HG03521 (cell line): ENCODE data around the gene NCOA7.

Source experiments
- ATAC-seq: cut with Tn5 transposase; IDR thresholded peaks from one replicate; pipeline ENCODE4 v1.9.1; 2021; ENCODE audit warnings: mild to moderate bottlenecking, moderate library complexity; ENCODE audit not compliant: unreplicated experiment

Gene NCOA7

GRCh38 chr6:125790358-125791150 is at the start of gene NCOA7:
Gene NCOA7, plus strand, starts transcription at chr6:125790960. Its CDS starts 24,395 bp downstream, at chr6:125815355.
- ATAC-seq = peak; percentile 69

- no peak for ATAC-seq
Measured at GRCh38 chr6:125741336-125741735, 49.4 kb upstream of the NCOA7 start.

DNA sequence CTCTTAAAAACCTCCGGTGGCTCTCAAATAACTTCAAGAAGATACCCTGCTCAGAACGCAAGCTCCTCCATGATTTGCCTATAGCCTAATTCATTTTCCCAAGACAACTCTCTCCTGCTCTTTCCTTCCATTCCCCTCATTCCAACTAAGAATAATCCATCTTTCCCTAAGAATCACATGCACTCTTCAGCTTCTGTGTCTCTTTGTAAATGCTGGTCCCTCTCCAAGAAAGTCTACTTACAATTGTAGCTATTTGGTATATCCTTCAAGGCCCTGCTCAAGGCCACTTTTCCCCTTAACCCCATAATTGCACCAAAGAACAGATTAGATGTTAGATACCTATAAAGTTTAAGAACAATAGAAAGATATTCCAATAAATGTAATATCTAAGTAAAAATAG is 48.7 kb upstream of the NCOA7 start:
- no peak for ATAC-seq

DNA sequence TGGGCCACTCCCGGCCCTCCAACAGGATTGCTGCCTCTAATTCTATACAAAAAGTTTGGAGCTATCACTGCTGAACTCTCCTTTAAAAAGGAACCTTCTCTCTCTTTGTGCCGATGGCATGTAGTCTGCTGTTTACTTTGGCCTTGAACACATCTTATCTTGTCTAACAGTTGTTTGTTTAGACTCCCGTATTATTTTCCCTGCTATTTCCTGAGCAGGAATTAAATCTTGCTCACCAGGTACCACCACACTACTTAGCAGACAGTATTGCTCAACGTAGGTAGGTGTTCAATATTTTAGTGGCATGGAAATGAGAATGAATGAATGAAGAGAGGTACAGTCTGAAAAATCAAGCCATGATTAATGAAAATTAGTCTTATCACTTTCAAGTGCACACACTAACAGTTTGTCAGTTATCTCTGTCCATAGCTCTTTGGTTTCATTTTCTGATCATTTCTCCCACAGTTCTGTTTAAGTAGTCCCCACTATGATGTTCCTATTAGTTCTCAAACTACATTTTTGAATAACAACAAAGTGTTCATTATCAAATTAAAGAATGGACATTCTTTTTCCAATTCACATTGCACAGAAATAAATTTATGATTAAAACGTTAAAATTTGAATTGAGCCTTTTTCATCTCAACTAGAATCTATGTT is 48.2 kb upstream of the NCOA7 start:
- ATAC-seq = no peak

DNA sequence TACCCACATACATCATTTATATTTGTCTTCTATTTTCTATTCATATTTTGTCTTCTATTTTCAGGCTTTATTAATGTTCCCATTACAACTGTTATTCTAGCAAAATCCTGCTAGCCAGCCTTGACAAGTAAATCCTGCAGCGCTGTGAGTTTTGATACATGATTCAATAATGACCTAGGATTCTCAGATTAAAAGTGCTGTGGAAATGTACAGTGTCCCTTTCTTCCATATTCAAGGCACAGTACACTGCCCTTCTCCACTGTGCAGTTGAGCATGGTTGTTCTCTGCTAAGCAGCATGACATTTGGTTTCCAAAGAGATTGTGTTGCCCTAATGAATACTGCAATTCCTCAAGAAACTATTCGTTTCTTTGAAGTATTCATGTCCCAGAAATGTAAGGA is 47.2 kb upstream of the NCOA7 start:
- no peak for ATAC-seq

GRCh38 chr6:125745281-125746018 is 45.3 kb upstream of the NCOA7 start:
- no peak for ATAC-seq

GRCh38 chr6:125746019-125746414 is 44.7 kb upstream of the NCOA7 start:
- no peak for ATAC-seq

- ATAC-seq = peak; percentile 48
Measured at GRCh38 chr6:125746731-125747588, 43.8 kb upstream of the NCOA7 start.

DNA sequence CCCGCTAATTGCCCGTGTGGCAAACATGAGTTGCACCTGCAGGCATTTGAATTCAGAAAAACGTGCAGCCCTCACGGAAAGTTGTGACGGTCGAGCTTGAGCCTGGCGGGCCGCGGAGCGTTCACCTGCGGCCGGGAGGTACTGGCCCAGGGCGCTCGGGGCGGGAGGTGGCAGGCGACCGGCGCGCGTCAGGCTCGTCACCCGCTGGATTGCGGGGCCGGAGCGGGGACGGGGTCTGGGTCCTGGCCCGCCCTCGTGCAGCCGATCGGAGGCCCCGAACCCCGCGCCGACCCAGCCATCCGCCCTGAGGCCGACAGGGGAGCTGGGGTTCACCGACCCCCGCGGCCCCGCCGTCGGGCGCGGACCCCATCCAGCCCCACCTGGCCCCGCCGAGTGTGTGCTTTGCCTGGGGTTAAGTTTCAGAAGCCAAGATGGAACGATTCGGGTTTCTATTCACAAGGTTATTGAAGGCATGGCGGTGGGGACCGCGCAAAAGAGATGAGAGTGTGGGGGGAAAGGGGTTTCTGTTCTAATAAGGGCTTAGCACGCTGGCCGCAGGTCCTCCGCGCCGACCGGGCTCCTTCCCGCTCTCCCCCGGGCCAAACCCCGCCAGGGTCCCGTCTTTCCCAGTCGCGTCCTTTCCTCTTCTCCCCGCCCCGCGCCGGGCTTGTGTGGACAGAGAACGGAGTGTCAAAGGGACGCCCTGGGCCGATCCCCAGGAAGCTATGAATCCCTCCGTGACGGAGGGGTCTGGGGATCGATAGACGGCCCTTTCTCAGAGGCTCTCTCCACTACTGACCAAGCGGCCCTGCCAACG is 43.0 kb upstream of the NCOA7 start:
- ATAC-seq = no peak

GRCh38 chr6:125748406-125749172 is 42.2 kb upstream of the NCOA7 start:
- no peak for ATAC-seq

- peak; percentile 86 for ATAC-seq
Measured at GRCh38 chr6:125749173-125749864, 41.4 kb upstream of the NCOA7 start, which contains the start of gene HEY2. Gene HEY2, plus strand, starts transcription at chr6:125749632. Its CDS starts 145 bp downstream, at chr6:125749777.

DNA sequence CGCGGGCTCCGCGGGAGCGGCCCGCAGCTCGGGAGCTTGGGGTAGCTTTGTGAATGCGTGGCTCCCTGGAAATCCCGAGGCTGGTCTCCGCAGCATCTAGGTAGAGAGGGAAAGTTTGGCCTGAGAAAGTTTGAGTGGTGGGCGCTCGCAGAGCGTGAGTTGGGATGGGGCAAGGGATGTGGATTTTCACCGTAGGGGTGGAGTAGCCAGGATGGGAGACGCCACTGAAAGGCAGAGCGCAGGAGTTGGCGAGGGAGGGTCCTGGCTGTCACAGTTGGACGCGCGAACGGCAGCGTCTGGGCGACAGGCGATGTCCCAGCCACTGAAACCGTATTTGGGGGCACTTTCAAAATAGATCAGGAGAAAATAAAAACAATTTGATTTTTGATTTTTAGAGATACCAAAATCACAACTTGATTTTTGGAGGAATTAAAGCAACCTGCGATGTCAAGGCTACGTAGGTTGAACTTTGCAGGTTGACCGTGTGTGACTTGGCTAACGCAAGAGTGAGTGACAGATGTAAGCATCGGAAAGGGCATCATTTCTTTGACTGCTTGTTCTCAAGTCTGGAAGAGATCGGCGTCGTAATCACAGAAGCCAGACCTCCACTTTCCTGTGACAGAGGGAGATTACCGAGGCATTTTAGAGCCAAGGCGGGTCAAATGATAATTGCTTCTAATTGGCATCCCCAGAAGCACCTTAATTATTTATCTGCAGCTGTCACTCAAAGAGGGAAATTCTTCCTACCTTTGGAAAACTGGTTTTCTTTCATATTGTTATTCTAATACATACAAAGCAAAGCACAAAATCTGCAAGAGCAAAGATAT is 40.7 kb upstream of the NCOA7 start:
- ATAC-seq = no peak

DNA sequence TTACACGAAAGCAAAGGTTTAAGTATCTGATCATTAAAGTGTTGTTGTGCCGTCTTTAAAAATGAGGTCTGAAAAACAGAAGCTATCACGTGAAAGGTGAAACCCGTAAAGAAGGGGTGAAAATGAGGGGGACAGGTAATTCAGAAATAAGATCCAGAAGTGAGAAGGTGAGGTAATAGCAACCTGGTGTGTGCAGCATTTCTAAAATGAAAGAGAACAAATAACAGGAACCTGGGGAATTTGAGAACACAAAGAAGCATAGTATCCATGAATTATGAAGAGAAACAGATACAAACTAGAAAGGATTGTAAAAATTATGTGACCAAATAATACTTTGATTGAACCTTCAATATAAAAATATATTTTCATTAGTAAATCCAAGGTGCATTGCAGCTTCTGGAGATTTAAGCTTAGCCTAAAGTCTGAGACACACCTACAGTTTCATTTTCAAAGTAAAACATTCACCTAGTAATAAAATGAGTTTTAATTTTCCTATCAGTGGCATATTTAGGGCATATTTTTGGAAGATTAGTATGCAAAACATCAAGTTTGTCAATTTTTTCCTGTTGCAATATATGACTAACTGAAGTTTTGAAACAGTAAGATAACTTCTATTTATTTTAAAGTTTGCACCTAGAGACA is 39.9 kb upstream of the NCOA7 start:
- no peak for ATAC-seq

- no peak for ATAC-seq
Measured at GRCh38 chr6:125751334-125751916, 39.3 kb upstream of the NCOA7 start.

DNA sequence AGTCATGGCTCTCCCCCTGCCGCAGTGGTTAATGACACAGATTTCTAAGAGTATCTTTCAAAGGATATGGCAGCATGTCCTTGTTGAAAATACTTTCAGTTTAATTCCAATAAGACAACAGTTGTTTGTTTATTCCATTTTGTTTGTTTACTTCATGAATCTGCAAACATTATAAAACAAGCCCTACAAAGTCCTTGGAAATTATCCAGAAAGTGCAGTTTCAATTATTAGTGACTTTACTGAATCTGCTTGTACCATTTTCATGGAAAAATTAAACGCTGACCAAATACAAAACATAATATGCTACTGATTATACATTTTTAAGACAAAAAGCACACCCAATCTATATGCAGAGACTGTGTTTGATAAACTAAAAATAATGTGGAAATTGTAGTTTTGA is 38.0 kb upstream of the NCOA7 start:
- ATAC-seq = no peak

- ATAC-seq = no peak
Measured at GRCh38 chr6:125753218-125753936, 37.4 kb upstream of the NCOA7 start.
